ENCODE results near the gene KDM7A.

DNA sequence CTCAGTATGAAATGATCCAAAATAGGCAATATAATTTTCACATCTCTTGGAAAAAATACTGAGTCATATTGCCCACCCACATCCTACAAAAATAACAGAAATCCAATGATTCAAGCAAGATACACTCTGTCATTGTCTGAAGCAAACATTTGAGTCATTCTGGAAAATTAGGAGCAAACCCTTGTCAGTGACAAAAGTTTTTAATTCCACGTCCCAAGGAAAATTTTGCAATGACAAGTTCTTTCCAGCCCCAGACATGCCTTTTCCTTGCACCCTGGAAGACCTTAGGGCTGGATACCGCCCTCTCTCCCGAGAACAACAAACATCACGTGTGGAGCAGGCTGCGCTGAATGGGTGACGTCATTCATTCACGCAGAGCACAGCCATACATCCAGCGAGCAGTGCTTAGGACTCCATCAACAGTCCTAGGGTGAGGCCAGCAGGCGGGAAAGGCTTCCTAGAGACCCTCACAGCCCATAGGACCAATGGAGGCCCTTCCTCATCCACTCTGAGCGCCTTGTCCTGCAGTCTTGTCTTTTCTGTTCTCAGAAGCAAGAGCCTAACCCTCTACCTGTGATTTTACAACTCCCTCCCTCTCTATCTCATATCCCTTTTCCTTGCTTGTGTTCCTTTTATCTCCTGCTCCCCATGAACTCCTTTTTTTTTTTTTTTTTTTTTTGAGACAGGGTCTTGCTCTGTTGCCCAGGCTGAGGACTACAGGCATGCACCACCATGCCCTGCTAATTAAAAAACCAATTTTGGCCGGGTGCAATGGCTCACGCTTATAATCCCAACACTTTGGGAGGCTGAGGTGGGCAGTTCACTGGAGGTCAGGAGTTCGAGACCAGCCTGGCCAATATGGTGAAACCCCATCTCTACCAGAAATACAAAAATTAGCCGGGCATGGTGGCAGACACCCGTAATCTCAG is 23.5 kb upstream of the KDM7A start:
- TF ChIP-seq, protein P1, sequence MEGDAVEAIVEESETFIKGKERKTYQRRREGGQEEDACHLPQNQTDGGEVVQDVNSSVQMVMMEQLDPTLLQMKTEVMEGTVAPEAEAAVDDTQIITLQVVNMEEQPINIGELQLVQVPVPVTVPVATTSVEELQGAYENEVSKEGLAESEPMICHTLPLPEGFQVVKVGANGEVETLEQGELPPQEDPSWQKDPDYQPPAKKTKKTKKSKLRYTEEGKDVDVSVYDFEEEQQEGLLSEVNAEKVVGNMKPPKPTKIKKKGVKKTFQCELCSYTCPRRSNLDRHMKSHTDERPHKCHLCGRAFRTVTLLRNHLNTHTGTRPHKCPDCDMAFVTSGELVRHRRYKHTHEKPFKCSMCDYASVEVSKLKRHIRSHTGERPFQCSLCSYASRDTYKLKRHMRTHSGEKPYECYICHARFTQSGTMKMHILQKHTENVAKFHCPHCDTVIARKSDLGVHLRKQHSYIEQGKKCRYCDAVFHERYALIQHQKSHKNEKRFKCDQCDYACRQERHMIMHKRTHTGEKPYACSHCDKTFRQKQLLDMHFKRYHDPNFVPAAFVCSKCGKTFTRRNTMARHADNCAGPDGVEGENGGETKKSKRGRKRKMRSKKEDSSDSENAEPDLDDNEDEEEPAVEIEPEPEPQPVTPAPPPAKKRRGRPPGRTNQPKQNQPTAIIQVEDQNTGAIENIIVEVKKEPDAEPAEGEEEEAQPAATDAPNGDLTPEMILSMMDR (IDR thresholded peaks at IDR 0.05; ENCODE audit: poor library complexity, severe bottlenecking), result no peak
- TF ChIP-seq EZH2 (IDR thresholded peaks at IDR 0.05; ENCODE audit: borderline replicate concordance, insufficient read depth, low read length, poor library complexity, severe bottlenecking), result no peak

All from neural cell (in vitro differentiated cells).